DND-41 (cell line): ENCODE measurements around the gene SH3BP5.

ENCODE experiments used
- ATAC-seq: fragments of 200-7000 bp; cut with Tn5 transposase; 3 replicates; pipeline ENCODE4 v1.9.1; 2021; ENCODE audit warnings: low read depth; ENCODE audit not compliant: insufficient read depth
- DNase-seq: peaks from one replicate; pipeline ENCODE4 v3.0.0-alpha.2; 2020
- H2AFZ ChIP-seq: 2 replicates; pipeline ENCODE4 v1.6.0; 2012; ENCODE audit warnings: low read depth, low read length
- H3K27ac ChIP-seq: 2 replicates; pipeline ENCODE4 v1.5.1; 2012; ENCODE audit warnings: low read length, inconsistent platforms
- H3K27me3 ChIP-seq: fragments of 200-600 bp; sonication (generic); 2 replicates; pipeline ENCODE4 v1.6.0; 2012; ENCODE audit warnings: low read length, mild to moderate bottlenecking, inconsistent platforms; ENCODE audit not compliant: insufficient read depth, poor library complexity
- H3K36me3 ChIP-seq: 2 replicates; pipeline ENCODE4 v1.5.1; 2012; ENCODE audit warnings: low read length, inconsistent platforms; ENCODE audit not compliant: insufficient read depth
- H3K4me1 ChIP-seq: 2 replicates; pipeline ENCODE4 v1.5.1; 2012; ENCODE audit warnings: mild to moderate bottlenecking, low read length; ENCODE audit not compliant: insufficient read depth
- H3K4me2 ChIP-seq: 2 replicates; pipeline ENCODE4 v1.6.0; 2012; ENCODE audit warnings: mild to moderate bottlenecking, moderate library complexity, low read length, inconsistent platforms; ENCODE audit not compliant: insufficient read depth
- H3K4me3 ChIP-seq, 2 experiments: fragments of 200-600 bp in 1 of 2; shearing (Covaris generic) in 1 of 2; 2 replicates each; pipeline ENCODE4 v1.5.1; 2012 to 2016; ENCODE audit warnings: inconsistent platforms in 2 of 2, low read length in 2 of 2, mild to moderate bottlenecking in 2 of 2, low read depth in 1 of 2, moderate library complexity in 1 of 2
- H3K79me2 ChIP-seq: 2 replicates; pipeline ENCODE4 v1.6.0; 2012; ENCODE audit warnings: low read length, inconsistent platforms; ENCODE audit not compliant: insufficient read depth
- H3K9ac ChIP-seq: 2 replicates; pipeline ENCODE4 v1.6.0; 2012; ENCODE audit warnings: low read depth, mild to moderate bottlenecking, inconsistent platforms, low read length, moderate library complexity
- H3K9me3 ChIP-seq: 2 replicates; pipeline ENCODE4 v1.5.1; 2012; ENCODE audit warnings: low read length, moderate library complexity, mild to moderate bottlenecking, inconsistent platforms; ENCODE audit not compliant: insufficient read depth, severe bottlenecking
- H4K20me1 ChIP-seq: 2 replicates; pipeline ENCODE4 v1.6.0; 2012; ENCODE audit warnings: low read length; ENCODE audit not compliant: insufficient read depth
- EZH2 ChIP-seq: IDR thresholded peaks from 3 replicates; pipeline ENCODE4 v1.6.1; 2012; ENCODE audit warnings: borderline replicate concordance, low read depth, mild to moderate bottlenecking, moderate library complexity, low read length, inconsistent platforms; ENCODE audit not compliant: severe bottlenecking
- TF ChIP-seq, protein P1 (sequence below): IDR thresholded peaks from 2 replicates; pipeline ENCODE4 v1.5.1; 2012; ENCODE audit warnings: borderline replicate concordance, low read length, moderate library complexity, mild to moderate bottlenecking; ENCODE audit not compliant: poor library complexity, severe bottlenecking; ENCODE audit errors: extremely low read depth

SH3BP5 gene

DNA sequence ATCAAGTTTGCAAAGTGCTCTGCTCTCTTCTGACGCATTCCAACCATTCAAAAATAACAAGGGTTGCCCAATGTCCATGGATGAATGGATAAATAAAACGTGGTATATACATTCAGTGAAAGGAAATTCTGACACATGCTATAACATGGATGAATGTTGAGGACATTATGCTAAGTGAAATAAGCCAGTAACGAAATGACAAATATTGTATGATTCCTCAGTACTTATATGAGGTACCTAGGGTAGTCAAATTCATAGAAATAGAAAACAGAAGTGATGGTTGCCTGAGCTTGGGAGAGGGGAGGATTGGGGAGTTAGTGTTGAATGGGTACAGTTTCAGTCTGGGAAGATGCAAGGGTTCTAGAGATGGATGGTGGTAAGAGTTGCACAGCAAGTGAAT lies 33.9 kb downstream of the SH3BP5 start:
- H3K27me3 ChIP-seq = no peaks in the 10 kb centered on the region
- H3K4me1 ChIP-seq = peaks cover 17% of the 10 kb centered on the region
- ATAC-seq = no peak
- H3K4me2 ChIP-seq = no peak overlapping the region
- no peak overlapping the region for H3K4me3 ChIP-seq
- H4K20me1 ChIP-seq = no peaks in the 10 kb centered on the region
- no peak overlapping the region for H2AFZ ChIP-seq
- H3K9me3 ChIP-seq = no peaks in the 10 kb centered on the region
- TF ChIP-seq, protein P1, sequence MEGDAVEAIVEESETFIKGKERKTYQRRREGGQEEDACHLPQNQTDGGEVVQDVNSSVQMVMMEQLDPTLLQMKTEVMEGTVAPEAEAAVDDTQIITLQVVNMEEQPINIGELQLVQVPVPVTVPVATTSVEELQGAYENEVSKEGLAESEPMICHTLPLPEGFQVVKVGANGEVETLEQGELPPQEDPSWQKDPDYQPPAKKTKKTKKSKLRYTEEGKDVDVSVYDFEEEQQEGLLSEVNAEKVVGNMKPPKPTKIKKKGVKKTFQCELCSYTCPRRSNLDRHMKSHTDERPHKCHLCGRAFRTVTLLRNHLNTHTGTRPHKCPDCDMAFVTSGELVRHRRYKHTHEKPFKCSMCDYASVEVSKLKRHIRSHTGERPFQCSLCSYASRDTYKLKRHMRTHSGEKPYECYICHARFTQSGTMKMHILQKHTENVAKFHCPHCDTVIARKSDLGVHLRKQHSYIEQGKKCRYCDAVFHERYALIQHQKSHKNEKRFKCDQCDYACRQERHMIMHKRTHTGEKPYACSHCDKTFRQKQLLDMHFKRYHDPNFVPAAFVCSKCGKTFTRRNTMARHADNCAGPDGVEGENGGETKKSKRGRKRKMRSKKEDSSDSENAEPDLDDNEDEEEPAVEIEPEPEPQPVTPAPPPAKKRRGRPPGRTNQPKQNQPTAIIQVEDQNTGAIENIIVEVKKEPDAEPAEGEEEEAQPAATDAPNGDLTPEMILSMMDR = no peak
- no peak for TF ChIP-seq EZH2
- no peak for DNase-seq
- H3K9ac ChIP-seq = no peak overlapping the region
- no peak overlapping the region for H3K27ac ChIP-seq
- peaks cover 16% of the 10 kb centered on the region for H3K79me2 ChIP-seq
- H3K36me3 ChIP-seq = peaks cover 38% of the 10 kb centered on the region

DNA sequence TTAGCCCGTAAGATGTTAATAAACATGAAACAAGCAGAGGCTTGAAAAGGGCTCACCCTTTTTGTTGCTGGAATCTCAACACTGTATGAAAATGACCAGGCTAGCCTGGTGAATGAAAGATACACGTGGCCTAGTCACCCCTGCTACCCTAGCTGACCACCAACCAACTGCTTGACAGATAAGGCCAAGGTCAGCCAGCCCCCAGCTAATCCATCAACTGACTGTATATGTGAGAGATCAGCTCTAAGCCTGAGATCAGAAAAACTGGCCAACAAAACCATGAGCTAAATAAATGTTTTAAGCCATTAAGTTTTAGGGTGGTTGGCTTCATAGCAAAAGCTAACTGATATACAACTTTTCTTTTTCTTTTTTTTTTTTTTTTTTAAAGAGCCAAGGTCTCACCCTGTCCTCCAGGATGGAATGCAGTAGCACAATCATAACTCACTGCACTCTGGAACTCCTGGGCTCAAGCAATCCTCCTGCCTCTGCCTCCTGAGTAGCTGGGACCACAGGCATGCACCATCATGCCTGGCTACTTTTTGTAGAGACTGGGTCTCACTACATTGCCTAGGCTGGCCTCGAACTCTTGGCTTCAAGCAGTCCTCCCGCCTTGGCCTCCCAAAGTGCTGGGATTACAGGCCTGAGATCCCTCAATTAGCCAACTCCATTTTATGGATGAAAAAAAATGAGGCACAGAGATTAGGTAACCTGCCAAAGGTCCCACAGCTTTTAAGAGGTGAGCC lies 34.6 kb downstream of the SH3BP5 start:
- ATAC-seq = no peak
- Histone ChIP-seq H2AFZ (no peak overlapping the region), H4K20me1 (no peaks in the 10 kb centered on the region), H3K4me3 (no peak overlapping the region), H3K4me1 (peaks cover 24% of the 10 kb centered on the region), H3K27ac (no peak overlapping the region), H3K36me3 (peaks cover 30% of the 10 kb centered on the region), H3K4me2 (no peak overlapping the region), H3K79me2 (peaks cover 16% of the 10 kb centered on the region), H3K9ac (no peak overlapping the region), H3K9me3 (no peaks in the 10 kb centered on the region), H3K27me3 (no peaks in the 10 kb centered on the region)
- no peak for DNase-seq
- TF ChIP-seq, protein P1 = no peak
- TF ChIP-seq EZH2 = no peak

DNA sequence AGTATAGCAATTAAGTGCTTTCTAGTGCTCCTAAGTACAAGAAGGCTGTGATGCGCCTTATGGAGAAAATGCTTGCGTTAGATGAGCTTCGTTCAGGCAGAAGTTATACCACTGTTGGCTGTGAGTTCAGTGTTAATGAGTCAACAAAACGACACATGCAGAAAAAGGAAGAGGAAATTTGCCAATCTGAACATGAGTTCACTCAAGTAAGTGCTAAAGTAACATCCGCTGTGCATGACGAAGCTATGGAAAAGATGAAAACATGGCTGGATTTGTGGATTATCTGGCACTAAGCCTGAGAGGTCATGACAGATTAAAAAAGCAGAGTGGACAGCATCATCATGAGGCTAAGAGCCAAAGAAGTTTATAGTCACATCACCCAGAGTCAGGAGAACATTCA lies 36.9 kb downstream of the SH3BP5 start:
- Histone ChIP-seq H3K9ac (no peak overlapping the region), H3K9me3 (no peaks in the 10 kb centered on the region), H3K79me2 (peaks cover 23% of the 10 kb centered on the region), H4K20me1 (0 out of 2 replicates have a peak, but pooled peaks cover 3% of the 10 kb centered on the region), H3K4me1 (peaks cover 40% of the 10 kb centered on the region), H3K36me3 (peaks cover 19% of the 10 kb centered on the region), H2AFZ (no peak overlapping the region), H3K4me3 (no peak overlapping the region), H3K27ac (no peak overlapping the region), H3K27me3 (no peaks in the 10 kb centered on the region), H3K4me2 (no peak overlapping the region)
- TF ChIP-seq, protein P1 = no peak
- no peak for TF ChIP-seq EZH2
- DNase-seq = no peak
- ATAC-seq = no peak
